Left colon (tissue), 2 donors: ENCODE results near the gene NFE2L1. TPM values are rescaled to one million over a fixed set of nuclear protein-coding genes. Genes with fewer than 3 reads are reported as not detected.
A peak's percentile ranks its signal among the peaks of the same experiment; 100 is the strongest.

Experiments
- ATAC-seq: fragments of 200-7000 bp; cut with Tn5 transposase; one replicate; pipeline ENCODE4 v1.9.1; 2020; ENCODE audit warnings: mild to moderate bottlenecking, moderate library complexity
- DNase-seq, 2 donors: peaks; one replicate each; pipeline ENCODE4 v3.0.0-alpha.2; 2020
- intact Hi-C, 2 donors: fragments of 100-400 bp; cut with DNase I in 1 of 2; cut with micrococcal nuclease in 1 of 2; formaldehyde crosslinking; loops; one replicate each; pipeline versions ENCODE4 v1.11.2 to v1.14.0; 2022; cut with DNase I, micrococcal nuclease
- microRNA-seq, 2 donors: library from miRNA; unstranded; fragments of <30 nt; microRNA quantifications; one replicate each; pipeline versions ENCODE4 v1.1.0 to v1.2.0, GENCODE V29; 2020
- total RNA-seq, 2 donors: library from RNA; stranded (reverse); fragmentation: NEBNext Ultra II Directional; extraction: Animal tissue kit (Norgen Biotek cat#: 25700); gene quantifications; one replicate each; pipeline ENCODE4 v1.2.1, GENCODE V29; 2021
- donor health status: DM: no; HTN: no; CAD: no.
- donor health status: DM: yes; HTN: yes; CAD: no.

The NFE2L1 gene
- total RNA-seq, 2 donors from 2014 or later = 223 to 245 TPM

DNA sequence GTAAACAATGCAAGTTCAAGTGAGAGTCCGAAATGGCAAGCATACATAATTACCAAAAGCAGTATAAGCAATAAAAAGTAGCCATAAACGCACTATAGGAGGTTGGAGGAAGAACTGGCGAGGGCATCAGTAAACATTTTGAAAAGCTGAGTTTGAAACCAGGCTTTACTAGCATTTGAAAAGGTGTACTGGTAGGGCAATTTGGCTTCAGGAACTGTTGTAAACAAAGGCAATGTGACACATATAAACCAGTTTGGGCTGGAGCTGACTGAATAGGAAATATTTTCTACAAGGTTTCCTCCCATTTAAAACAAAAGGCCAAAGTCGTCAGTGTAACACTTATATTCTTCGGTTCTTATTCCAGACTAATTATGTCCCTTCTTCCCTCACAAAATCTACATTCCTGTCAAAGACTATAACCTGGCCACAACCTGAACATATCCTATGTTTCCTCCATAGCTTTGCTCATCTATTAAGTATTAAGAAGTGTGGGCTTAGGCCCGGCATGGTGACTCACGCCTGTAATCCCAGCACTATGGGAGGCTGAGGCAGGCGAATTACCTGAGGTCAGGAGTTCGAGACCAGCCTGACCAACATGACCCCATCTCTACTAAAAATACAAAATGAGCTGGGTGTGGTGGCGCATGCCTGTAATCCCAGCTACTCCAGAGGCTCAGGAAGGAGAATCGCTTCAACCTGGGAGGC is 45.3 kb downstream of the NFE2L1 start:
- DNase-seq (peak in 1 of 2 donors; percentile 39), ATAC-seq (peak; percentile 88)
- intact Hi-C loops = no loop called here

DNA sequence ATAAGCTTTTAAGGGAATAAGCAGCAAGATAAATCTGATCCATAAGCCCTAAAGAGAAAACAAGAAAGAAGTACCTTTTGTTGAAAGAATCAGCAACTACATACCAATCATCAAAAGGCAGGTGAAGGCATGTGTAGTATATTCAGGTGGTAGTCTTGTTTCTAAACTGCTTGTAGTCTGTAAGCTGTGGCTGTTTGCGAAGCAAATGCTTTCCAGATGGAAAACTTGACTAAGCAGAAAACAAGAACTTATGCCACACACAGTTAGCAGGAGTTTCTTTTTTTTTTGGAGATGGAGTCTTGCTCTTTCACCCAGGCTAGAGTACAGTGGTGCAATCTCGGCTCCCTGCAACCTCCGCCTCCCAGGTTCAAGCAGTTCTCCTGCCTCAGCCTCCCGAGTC is 47.5 kb downstream of the NFE2L1 start:
- intact Hi-C loops = no loop called here
- ATAC-seq (no peak), DNase-seq (no peak)

DNA sequence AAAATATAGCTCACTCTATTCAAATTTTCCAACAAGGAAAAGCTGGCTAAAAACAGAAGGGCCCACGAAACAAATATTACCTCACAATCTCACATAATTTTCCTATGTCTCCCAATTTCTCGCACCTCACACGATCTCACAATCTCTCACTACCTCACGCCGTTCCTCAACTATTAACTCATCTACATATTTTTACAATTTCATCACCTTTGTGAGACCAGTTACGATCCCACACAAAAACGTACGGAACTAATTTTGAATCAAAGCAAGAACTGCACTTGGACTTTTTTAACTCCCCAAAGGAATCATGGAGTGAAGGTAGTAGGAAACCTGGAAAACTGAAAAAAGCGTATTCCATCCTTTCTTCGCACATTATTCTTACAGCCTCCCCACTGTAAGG is 52.0 kb downstream of the NFE2L1 start:
- ATAC-seq (no peak), DNase-seq (no peak)
- intact Hi-C loops = no loop called here

DNA sequence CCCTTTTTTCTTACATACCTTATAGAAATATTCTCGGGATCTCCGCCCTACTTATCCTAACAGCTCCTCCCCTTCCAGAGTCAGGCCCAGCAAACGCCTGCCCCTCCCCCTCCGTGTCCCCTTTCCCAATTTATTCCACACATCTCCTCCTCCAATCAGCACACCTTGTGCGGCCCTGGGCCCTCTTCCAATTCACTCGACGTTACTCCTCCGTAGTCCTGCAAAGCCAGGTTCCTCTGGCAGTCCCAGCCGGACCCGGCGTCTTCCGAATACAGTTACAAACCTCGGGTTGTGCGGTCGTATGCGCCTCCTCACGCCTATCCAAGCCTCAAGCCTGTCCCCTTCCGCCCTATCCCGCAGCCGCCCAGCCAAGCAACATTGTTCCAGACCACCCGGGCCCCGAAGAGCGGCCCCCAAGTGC is 52.4 kb downstream of the NFE2L1 start:
- intact Hi-C loops = no loop called here
- ATAC-seq = peak; percentile 36
- peak; percentile 60 to 67 for DNase-seq

DNA sequence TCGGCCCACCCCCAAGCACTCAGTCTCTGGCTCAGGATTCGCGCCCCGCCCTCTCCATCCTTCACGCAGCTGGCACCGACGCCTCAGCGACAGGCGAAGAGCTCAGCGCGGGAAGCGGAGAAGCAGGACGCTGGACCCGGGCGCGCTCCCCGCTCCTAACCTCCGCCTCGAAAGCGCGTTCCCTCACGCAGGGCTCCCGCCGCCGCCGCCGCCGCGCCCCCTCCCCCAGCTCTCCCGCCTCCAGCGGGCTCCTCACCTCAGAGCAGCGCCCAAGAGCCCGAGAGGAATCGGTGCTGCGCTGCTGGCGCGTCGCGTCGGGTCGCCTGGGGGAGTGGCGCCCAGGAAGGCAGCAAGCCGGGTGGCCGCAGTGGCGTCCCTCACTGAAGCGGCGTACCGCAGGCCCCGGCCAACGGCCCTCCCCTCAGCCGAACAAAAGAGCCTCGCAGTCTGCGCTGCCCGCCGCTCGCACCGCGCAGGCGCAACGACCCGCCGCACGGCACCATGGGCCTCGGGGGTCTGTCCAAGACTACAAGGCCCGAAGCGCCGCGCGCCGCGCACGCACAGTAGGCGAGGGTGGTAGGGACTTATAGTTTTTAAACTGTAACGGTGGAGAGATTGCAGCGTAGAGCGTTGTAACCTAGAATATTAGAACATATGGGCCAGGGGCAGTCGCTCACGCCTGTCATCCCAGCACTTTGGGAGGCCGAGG is 53.0 kb downstream of the NFE2L1 start, which contains the start of gene CBX1:
Gene CBX1, minus strand, starts transcription at position 467 of the 709 bp plus-strand sequence. CDS start 24,474 bp downstream, outside the sequence.
- ATAC-seq (peak; percentile 96), DNase-seq (peak; percentile 95 to 96)
- intact Hi-C loops = no loop called here

DNA sequence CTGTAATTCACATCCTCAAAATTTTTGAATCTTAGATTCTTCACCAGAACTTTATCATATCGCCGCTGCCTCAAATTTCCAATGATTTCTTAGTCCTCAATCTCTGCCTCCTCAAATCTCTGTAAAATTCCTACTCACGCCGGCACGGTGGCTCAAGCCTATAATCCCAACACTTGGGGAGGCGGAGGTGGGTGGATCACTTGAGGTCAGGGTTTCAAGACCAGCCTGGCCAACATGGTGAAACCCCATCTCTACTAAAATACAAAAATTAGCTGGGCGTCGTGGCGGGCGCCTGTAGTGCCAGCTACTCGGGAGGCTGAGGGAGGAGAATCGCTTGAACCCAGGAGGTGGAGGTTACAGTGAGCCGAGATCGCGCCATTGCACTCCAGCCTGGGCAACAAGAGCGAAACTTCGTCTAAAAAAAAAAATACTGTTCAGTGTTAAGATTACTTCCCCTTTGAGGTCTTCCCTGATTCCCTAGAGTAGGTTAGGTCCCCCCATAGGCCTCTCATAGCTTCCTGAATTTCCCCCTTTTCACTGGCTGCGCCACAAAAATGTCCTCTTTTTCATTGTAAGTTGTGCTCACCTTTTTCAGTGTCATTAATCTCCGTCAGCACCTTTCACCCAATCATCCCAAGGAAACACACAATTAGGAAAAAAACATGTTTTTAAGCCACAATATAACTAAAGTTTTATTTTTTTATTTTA is 54.0 kb downstream of the NFE2L1 start:
- intact Hi-C loops = no loop called here
- DNase-seq = no peak
- ATAC-seq = no peak

DNA sequence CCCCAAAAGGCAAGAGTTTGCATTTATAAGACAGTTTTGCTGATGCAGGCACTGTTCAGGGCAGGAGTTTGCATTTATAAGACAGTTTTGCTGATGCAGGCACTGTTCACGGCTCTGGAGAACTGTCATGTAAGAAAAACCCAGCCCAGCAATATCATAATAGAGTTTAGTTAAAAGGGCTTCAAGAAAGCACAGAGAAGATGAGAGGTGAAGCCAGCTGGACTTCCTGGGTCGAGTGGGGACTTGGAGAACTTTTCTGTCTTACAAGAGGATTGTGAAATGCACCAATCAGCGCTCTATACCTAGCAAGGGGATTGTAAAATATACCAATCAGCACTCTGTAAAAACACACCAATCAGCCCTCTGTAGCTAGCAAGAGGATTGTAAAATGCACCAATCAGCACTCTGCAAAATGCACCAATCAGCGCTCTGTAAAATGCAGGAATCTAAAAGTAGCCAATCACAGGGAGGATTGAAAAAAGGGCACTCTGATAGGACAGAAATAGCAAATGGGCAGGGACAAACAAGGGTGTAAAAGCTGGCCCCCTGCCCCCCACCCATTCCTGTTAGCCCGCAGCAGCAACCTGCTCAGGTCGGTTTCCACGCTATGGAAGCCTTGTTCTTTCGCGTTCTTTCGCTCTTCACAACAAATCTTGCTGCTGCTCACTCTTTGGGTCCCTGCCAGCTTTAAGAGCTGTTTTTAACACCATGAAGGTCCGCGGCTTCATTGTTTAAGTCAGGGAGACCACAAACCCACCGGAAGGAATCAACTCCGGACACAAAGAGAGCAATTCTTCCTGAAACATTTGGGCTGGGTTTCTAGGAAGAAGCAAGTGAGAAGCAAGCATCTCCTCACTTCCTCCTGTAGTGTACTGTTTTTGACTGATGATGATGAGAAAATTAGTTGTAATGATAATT is 54.9 kb downstream of the NFE2L1 start:
- intact Hi-C loops = no loop called here
- ATAC-seq (no peak), DNase-seq (no peak)

DNA sequence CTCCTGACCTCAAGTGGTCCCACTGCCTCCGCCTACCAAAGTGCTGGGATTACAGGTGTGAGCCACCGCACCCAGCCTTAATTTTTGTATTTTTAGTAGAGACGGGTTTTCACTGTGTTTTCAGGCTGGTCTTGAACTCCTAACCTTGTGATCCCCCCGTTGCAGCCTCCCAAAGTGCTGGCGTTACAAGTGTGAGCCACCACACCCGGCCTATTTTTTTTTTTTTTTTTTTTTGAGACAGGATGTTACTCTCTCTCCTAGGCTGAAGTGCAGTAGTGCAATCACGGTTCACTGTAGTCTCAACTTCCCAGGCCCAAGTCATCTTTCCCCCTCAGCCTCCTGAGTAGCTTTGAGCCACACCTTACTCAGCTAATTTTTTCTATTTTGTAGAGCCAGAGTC is 56.3 kb downstream of the NFE2L1 start:
- DNase-seq (no peak), ATAC-seq (no peak)
- intact Hi-C loops = no loop called here

DNA sequence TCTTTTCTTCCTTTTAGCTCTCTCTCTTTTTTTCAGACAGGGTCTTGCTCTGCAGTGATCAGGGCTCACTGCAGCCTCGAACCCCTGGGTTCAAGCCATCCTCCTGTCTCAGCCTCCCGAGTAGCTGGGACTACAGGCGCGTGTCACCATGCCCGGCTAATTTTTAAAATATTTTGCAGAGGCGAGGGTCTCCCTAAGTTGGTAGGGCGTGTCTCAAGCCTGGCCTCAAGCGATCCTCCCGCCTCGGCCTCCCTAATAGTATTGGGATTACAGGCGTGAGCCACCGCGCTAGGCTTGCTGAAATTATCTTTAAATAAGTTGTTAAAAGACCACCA is 58.6 kb downstream of the NFE2L1 start:
- DNase-seq (no peak), ATAC-seq (no peak)
- intact Hi-C loops = no loop called here

DNA sequence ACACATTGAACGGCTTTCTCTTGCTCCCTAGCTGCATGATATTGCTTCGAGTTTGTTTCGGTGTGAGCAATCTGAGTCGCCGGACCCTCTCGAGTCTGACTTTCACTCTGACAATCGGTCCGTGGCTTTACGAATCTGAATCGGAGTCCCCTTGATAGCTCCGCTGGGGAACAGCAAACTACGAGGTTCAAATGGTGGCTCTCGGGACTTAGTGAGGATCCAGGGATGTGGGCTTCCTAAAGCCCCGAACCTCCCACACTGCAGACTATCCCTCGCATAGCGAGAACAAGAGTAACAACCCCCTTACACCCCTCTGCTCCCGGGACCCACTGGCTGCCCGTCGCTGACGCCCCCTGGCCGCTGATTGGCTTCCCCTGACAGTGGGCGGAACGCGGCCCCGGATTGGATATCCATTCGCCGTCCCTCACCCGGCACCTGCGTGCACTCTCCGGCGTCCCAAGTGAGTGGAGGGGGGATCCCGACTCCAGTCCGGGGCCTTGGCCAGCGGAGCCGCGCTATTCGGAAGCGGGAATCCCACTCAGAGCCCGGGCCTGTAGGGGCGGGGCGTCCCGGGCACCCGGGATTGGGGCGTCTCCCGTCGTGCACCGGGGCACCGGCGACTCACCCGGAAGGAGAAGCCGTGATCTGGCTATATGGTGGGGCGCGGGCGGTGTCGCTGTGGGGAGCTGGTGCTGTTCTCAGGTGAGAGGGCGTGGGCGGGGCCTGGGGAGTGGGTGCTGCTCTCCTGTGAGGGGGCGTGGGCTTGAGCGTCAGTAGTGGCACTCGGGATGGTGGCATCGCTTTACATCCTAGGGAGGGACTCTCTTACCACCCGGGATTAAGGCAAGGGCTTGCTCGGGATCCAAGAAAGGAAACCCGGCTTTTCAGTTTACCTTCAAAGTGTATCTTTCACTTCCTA is 59.2 kb downstream of the NFE2L1 start, which contains the start of gene SNX11:
Gene SNX11, plus strand, starts transcription at position 630 of the 919 bp plus-strand sequence. CDS start 4,278 bp downstream, outside the sequence.
- ATAC-seq = peak; percentile 96
- peak; percentile 97 for DNase-seq
- intact Hi-C loops = no loop called here

DNA sequence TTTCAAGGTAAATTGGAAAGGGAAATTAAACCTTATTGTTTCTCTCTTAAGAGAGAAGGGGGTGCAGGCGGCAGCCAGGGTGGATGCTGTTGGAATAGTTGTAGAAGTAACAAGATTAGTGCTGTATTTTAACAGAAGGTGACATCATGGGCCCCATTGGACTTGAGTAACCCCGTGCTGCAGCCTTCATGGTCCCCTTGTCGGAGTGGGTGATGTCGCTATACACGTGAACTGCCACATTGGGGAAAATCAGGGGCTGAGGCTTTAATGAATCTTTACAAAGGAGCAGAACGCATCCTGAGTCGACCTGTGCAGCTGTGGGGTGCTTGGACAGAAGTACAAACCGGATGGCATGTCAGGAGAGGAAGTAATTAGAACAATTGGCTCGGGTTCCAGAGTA is 62.6 kb downstream of the NFE2L1 start:
- no peak for ATAC-seq
- no peak for DNase-seq
- intact Hi-C loops = no loop called here

Small RNA genes within 50 kb of the gene (microRNA-seq; reads per million reads assigned to microRNA genes)
- gene MIR152 = 519 to 711 reads per million in 2 donors

Other genes with a start within 250 kb of the NFE2L1 start
- gene OSBPL7, start 226.6 kb upstream of the NFE2L1 start, total RNA-seq = 10 to 100 TPM; 58.9 to 87.0 TPM
- gene MRPL10, start 216.8 kb upstream of the NFE2L1 start, total RNA-seq = 10 to 100 TPM; 31.5 to 37.5 TPM
- under 1 TPM in 1 of 2 donors, not detected in 1; 0.42 TPM for gene LRRC46, start 216.7 kb upstream of the NFE2L1 start, total RNA-seq
- gene SCRN2, start 207.1 kb upstream of the NFE2L1 start, total RNA-seq = 10 to 100 TPM; 51.0 to 53.7 TPM
- gene SP6, start 197.2 kb upstream of the NFE2L1 start, total RNA-seq = 10 to 100 TPM in 1 of 2 donors, 1 to 10 TPM in 1; 4.4 to 20.5 TPM
- 10 to 100 TPM; 21.7 to 22.3 TPM for gene SP2, start 152.1 kb upstream of the NFE2L1 start, total RNA-seq
- gene PNPO, start 106.8 kb upstream of the NFE2L1 start, total RNA-seq = 10 to 100 TPM; 24.9 to 26.0 TPM
- gene PRR15L, start 90.5 kb upstream of the NFE2L1 start, total RNA-seq = 100 to 1,000 TPM; 237 to 279 TPM
- 100 to 1,000 TPM; 136 to 187 TPM for gene CDK5RAP3, start 77.2 kb upstream of the NFE2L1 start, total RNA-seq
- gene COPZ2, start 10.6 kb upstream of the NFE2L1 start, total RNA-seq = 1 to 10 TPM; 7.1 to 8.7 TPM
- gene CBX1, start 53.1 kb downstream of the NFE2L1 start, total RNA-seq = 10 to 100 TPM; 22.7 to 31.0 TPM
- gene SNX11, start 59.4 kb downstream of the NFE2L1 start, total RNA-seq = 10 to 100 TPM; 19.2 to 20.7 TPM